SJCRH30 (cell line): Measurements from ENCODE around the gene RASA1. TPM values are rescaled to one million over a fixed set of nuclear protein-coding genes. Genes with fewer than 3 reads are reported as not detected.
"Not testable (repeated sequence)": the region's sequence is repeated elsewhere in the genome, so short reads cannot be mapped to it uniquely, and the experiment has no call there.

Experiments used
- DNase-seq, 2 experiments: peaks; one replicate each; pipeline ENCODE4 v3.0.0-alpha.2; 2015 to 2020
- H3K27ac ChIP-seq: fragments of 250-450 bp; sonication (Bioruptor Pico); 2 replicates; pipeline ENCODE4 v1.5.1; 2020; ENCODE audit warnings: mild to moderate bottlenecking, moderate library complexity
- H3K27me3 ChIP-seq: fragments of 250-450 bp; sonication (Bioruptor Pico); 2 replicates; pipeline ENCODE4 v1.5.1; 2020; ENCODE audit warnings: mild to moderate bottlenecking, moderate library complexity
- H3K36me3 ChIP-seq: fragments of 250-450 bp; sonication (Bioruptor Pico); 2 replicates; pipeline ENCODE4 v1.5.1; 2020; ENCODE audit warnings: mild to moderate bottlenecking, moderate library complexity
- H3K4me1 ChIP-seq: fragments of 250-450 bp; sonication (Bioruptor Pico); 2 replicates; pipeline ENCODE4 v1.5.1; 2020; ENCODE audit warnings: mild to moderate bottlenecking, moderate library complexity
- H3K4me3 ChIP-seq: fragments of 250-450 bp; sonication (Bioruptor Pico); 2 replicates; pipeline ENCODE4 v1.5.1; 2020; ENCODE audit warnings: mild to moderate bottlenecking, moderate library complexity
- H3K9me3 ChIP-seq: fragments of 250-450 bp; sonication (Bioruptor Pico); replicated peaks from 2 replicates; pipeline ENCODE4 v1.5.1; 2020; ENCODE audit warnings: mild to moderate bottlenecking, moderate library complexity
- total RNA-seq: library from RNA; depleted of rRNA; stranded (reverse); fragments of >200 nt; shearing (Covaris generic); gene quantifications from 2 replicates; pipeline ENCODE4 v1.2.3, GENCODE V29; 2014

The RASA1 gene
- total RNA-seq, 1 experiment from 2014 or later: 59.7 TPM

GRCh38 chr5:87306090-87306489 is 38.4 kb downstream of the RASA1 start:
- H3K4me3 ChIP-seq, H3K27ac ChIP-seq, H3K27me3 ChIP-seq, DNase-seq, H3K9me3 ChIP-seq: not testable (repeated sequence)
- peaks cover 23% of the 10 kb centered on the region for H3K36me3 ChIP-seq
- peaks cover 20% of the 10 kb centered on the region for H3K4me1 ChIP-seq

DNA sequence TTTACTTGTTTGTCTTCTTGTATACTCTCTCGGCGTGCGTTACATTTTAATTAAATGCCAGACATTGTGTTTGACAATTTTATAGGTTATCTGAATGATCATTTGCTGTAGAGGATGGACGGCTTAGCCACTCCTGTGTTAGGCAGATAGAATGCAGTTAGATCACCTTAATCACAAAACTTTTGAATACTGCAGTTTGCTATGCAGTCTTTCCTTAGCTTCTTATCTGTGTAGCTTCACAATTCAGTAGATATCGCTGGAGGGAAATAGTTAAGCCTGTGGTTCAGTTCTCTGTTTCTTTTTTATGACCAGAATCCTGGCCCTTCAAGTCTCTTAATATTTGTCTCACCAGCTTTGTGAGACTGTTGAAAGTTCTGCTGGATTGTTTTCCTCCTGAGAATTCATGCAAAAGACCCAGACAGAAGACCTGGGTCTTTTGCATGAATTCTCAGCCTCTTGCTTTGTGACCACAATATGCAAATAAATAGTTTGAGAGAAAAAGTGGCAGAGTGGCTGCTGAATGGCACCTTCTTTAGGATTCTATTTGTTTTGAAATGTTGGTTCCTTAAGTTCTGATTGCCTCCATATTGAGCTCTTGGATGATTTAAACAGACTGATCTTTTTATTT is 40.2 kb downstream of the RASA1 start:
- Histone ChIP-seq H3K4me3 (no peak overlapping the region), H3K27ac (no peak overlapping the region), H3K27me3 (no peaks in the 10 kb centered on the region), H3K4me1 (peaks cover 2% of the 10 kb centered on the region; the same call in 1 of the 2 replicates), H3K36me3 (peaks cover 23% of the 10 kb centered on the region), H3K9me3 (no peaks in the 10 kb centered on the region)
- no peak for DNase-seq

GRCh38 chr5:87311405-87312279 is 44.0 kb downstream of the RASA1 start:
- peaks cover 3% of the 10 kb centered on the region; the same call in 1 of the 2 replicates for H3K36me3 ChIP-seq
- no peak overlapping the region for H3K4me3 ChIP-seq
- no peaks in the 10 kb centered on the region for H3K9me3 ChIP-seq
- no peak overlapping the region for H3K27ac ChIP-seq
- DNase-seq: no peak
- no peaks in the 10 kb centered on the region for H3K27me3 ChIP-seq
- no peaks in the 10 kb centered on the region for H3K4me1 ChIP-seq

DNA sequence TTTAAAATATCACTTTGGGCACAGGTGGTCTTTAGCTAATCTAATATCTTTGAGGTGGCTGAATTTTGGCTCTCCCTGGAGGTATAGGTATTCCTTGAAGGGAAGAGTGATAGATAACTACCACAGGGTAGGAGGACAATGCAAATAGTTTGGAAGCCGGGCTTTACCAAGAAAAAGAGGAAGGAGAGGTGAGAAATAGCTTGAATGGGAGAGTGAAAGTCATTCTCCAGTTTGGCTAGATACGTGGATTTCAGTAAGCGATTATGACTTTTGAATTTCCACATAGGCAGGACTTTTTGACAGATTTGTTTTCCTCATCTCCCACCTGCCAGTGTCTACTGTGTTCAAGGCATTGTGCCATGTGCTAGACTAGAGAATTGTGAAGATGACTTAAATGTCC is 45.5 kb downstream of the RASA1 start:
- no peaks in the 10 kb centered on the region for H3K27me3 ChIP-seq
- no peak overlapping the region for H3K27ac ChIP-seq
- DNase-seq: no peak
- H3K4me1 ChIP-seq: no peaks in the 10 kb centered on the region
- H3K4me3 ChIP-seq: no peak overlapping the region
- no peaks in the 10 kb centered on the region; the same call in 1 of the 2 replicates for H3K9me3 ChIP-seq
- peaks cover 3% of the 10 kb centered on the region; the same call in 1 of the 2 replicates for H3K36me3 ChIP-seq

DNA sequence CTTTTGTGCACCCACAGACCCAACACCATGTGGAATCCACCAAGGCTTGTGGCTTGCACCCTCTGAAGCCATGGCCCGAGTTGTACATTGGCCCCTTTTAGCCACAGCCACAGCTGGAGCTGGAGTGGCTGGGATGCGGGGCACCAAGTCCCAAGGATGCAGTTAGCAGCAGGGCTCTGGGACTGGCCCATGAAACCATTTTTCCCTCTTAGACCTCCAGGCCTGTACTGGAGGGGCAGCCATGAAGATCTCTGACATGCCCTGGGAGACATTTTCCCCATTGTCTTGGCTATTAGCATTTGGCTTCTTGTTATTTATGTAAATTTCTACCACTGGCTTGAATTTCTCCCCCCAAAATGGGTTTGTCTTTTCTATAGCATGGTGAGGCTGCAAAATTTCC is 51.8 kb downstream of the RASA1 start:
- Histone ChIP-seq H3K4me1 (no peaks in the 10 kb centered on the region), H3K4me3 (no peak overlapping the region), H3K9me3 (no peaks in the 10 kb centered on the region; the same call in 1 of the 2 replicates), H3K27ac (no peak overlapping the region), H3K27me3 (no peaks in the 10 kb centered on the region), H3K36me3 (peaks cover 8% of the 10 kb centered on the region)
- DNase-seq: no peak

GRCh38 chr5:87321605-87322004 is 53.9 kb downstream of the RASA1 start:
- no peak for DNase-seq
- Histone ChIP-seq H3K27me3 (no peaks in the 10 kb centered on the region), H3K4me1 (no peaks in the 10 kb centered on the region), H3K27ac (no peak overlapping the region), H3K4me3 (no peak overlapping the region), H3K36me3 (peaks cover 8% of the 10 kb centered on the region), H3K9me3 (no peaks in the 10 kb centered on the region; the same call in 1 of the 2 replicates)

- no peaks in the 10 kb centered on the region for H3K4me1 ChIP-seq
- no peaks in the 10 kb centered on the region for H3K27me3 ChIP-seq
- H3K36me3 ChIP-seq: peaks cover 8% of the 10 kb centered on the region
- no peaks in the 10 kb centered on the region; the same call in 1 of the 2 replicates for H3K9me3 ChIP-seq
- no peak overlapping the region for H3K4me3 ChIP-seq
- DNase-seq: no peak
- no peak overlapping the region for H3K27ac ChIP-seq
These were observed 54.7 kb downstream of the RASA1 start for GRCh38 chr5:87322381-87322780.

- Histone ChIP-seq H3K9me3 (no peaks in the 10 kb centered on the region), H3K27ac (no peak overlapping the region), H3K4me1 (no peaks in the 10 kb centered on the region), H3K4me3 (no peak overlapping the region), H3K27me3 (no peaks in the 10 kb centered on the region), H3K36me3 (peaks cover 17% of the 10 kb centered on the region)
- no peak for DNase-seq
These were observed 60.3 kb downstream of the RASA1 start for GRCh38 chr5:87327998-87328397.

- no peak for DNase-seq
- Histone ChIP-seq H3K27ac (no peak overlapping the region), H3K4me3 (no peak overlapping the region), H3K36me3 (peaks cover 27% of the 10 kb centered on the region), H3K27me3 (no peaks in the 10 kb centered on the region), H3K9me3 (no peaks in the 10 kb centered on the region), H3K4me1 (no peaks in the 10 kb centered on the region)
These were observed 61.4 kb downstream of the RASA1 start for GRCh38 chr5:87329114-87329513.

DNA sequence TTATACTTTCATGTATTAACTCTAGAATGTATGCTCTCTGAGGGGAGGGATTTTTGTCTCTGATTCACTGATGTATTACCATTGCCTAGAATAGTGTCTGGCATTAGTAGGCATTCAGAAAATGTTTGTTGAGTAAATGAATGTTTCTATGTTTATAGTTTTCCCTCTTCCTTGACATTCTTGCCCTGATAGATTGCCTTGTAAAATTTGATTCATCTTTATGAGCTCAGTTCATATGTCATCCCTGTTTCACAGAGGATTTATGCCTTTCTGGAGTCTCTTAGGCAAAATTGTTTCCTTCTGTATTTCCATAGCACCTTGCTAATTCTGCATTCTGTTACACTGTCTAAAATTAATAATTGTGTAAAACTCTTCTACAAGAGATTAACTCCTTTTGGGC is 72.3 kb downstream of the RASA1 start:
- no peak for DNase-seq
- H3K27me3 ChIP-seq: no peaks in the 10 kb centered on the region
- H3K4me3 ChIP-seq: no peak overlapping the region
- peaks cover 66% of the 10 kb centered on the region for H3K36me3 ChIP-seq
- no peaks in the 10 kb centered on the region for H3K9me3 ChIP-seq
- H3K4me1 ChIP-seq: no peaks in the 10 kb centered on the region
- no peak overlapping the region for H3K27ac ChIP-seq

- peaks cover 64% of the 10 kb centered on the region for H3K36me3 ChIP-seq
- H3K27ac ChIP-seq: no peak overlapping the region
- H3K9me3 ChIP-seq: no peaks in the 10 kb centered on the region
- H3K4me3 ChIP-seq: no peak overlapping the region
- DNase-seq: no peak
- H3K4me1 ChIP-seq: no peaks in the 10 kb centered on the region
- H3K27me3 ChIP-seq: no peaks in the 10 kb centered on the region
These were observed 73.0 kb downstream of the RASA1 start for GRCh38 chr5:87340716-87341115.

DNA sequence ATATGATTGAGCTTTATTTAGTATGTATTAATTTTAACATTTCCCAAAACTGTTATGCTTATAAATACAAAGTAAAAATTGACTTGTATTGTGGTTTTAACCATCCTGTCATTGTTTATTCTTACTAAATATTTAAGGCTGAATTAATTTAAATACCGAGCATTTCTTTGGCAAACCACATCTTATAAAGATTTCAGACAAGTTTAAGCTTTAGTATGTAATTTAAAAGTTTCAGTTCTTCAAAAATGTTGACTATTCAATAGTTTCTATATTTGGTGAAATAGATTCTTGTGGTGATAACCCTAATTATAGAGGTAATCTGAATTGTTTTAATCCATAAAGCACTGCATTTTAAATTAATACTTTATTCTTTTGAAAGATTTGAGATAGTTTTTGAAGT is 79.6 kb downstream of the RASA1 start:
- H3K4me1 ChIP-seq: no peaks in the 10 kb centered on the region
- no peak overlapping the region for H3K4me3 ChIP-seq
- no peaks in the 10 kb centered on the region for H3K9me3 ChIP-seq
- no peak overlapping the region for H3K27ac ChIP-seq
- H3K36me3 ChIP-seq: peaks cover 56% of the 10 kb centered on the region
- DNase-seq: no peak
- H3K27me3 ChIP-seq: no peaks in the 10 kb centered on the region

- no peak for DNase-seq
These were observed 80.2 kb downstream of the RASA1 start for GRCh38 chr5:87347841-87348240.

GRCh38 chr5:87354496-87354895 is 86.8 kb downstream of the RASA1 start:
- DNase-seq: no peak
- Histone ChIP-seq H3K4me3 (no peak overlapping the region), H3K9me3 (no peaks in the 10 kb centered on the region), H3K27ac (no peak overlapping the region), H3K36me3 (peaks cover 50% of the 10 kb centered on the region), H3K4me1 (no peaks in the 10 kb centered on the region), H3K27me3 (no peaks in the 10 kb centered on the region)

More at GRCh38 chr5:87347841-87348240, 80.2 kb downstream of the RASA1 start:
- no peaks in the 10 kb centered on the region for H3K4me1 ChIP-seq
- peaks cover 54% of the 10 kb centered on the region for H3K36me3 ChIP-seq
- no peaks in the 10 kb centered on the region for H3K27me3 ChIP-seq
- no peaks in the 10 kb centered on the region for H3K9me3 ChIP-seq
- no peak overlapping the region for H3K27ac ChIP-seq
- no peak overlapping the region for H3K4me3 ChIP-seq

GRCh38 chr5:87359106-87359505 is 91.4 kb downstream of the RASA1 start:
- Histone ChIP-seq H3K4me1 (peaks cover 12% of the 10 kb centered on the region), H3K36me3 (peaks cover 40% of the 10 kb centered on the region)
- no peak for DNase-seq

More at GRCh38 chr5:87359106-87359505, 91.4 kb downstream of the RASA1 start:
- Histone ChIP-seq H3K9me3 (no peaks in the 10 kb centered on the region), H3K27me3 (no peaks in the 10 kb centered on the region), H3K27ac (no peak overlapping the region), H3K4me3 (no peak overlapping the region)
